Endothelial cell (in vitro differentiated cells): ENCODE measurements around the gene ZNF367. TPM values are rescaled to one million over a fixed set of nuclear protein-coding genes. Genes with fewer than 3 reads are reported as not detected.

Experiments used
- DNase-seq: peaks from one replicate; pipeline ENCODE4 v3.0.0; 2021; ENCODE audit warnings: low spot score
- H3K27ac Mint-ChIP-seq: one replicate; pipeline ENCODE4 v1.8.0; 2021; ENCODE audit warnings: mixed read lengths, inconsistent platforms; ENCODE audit not compliant: unreplicated experiment
- H3K27me3 Mint-ChIP-seq: one replicate; pipeline ENCODE4 v1.8.0; 2021; ENCODE audit warnings: mild to moderate bottlenecking, moderate library complexity, mixed read lengths, inconsistent platforms; ENCODE audit not compliant: unreplicated experiment
- H3K36me3 Mint-ChIP-seq: one replicate; pipeline ENCODE4 v1.8.0; 2021; ENCODE audit warnings: mild to moderate bottlenecking, low read depth, mixed read lengths, inconsistent platforms; ENCODE audit not compliant: unreplicated experiment
- H3K4me1 Mint-ChIP-seq: one replicate; pipeline ENCODE4 v1.8.0; 2021; ENCODE audit warnings: mild to moderate bottlenecking, mixed read lengths, inconsistent platforms; ENCODE audit not compliant: unreplicated experiment
- H3K4me3 Mint-ChIP-seq: one replicate; pipeline ENCODE4 v1.8.0; 2021; ENCODE audit warnings: mild to moderate bottlenecking, mixed read lengths, inconsistent platforms; ENCODE audit not compliant: unreplicated experiment
- H3K9me3 Mint-ChIP-seq: one replicate; pipeline ENCODE4 v1.8.0; 2021; ENCODE audit warnings: mixed read lengths, inconsistent platforms; ENCODE audit not compliant: unreplicated experiment
- CTCF ChIP-seq: fragments of 200-600 bp; sonication (generic); IDR thresholded peaks from one replicate; pipeline ENCODE4 v1.5.0; 2021; ENCODE audit warnings: antibody characterized with exemption; ENCODE audit not compliant: unreplicated experiment
- total RNA-seq: library from RNA; stranded (reverse); fragmentation: NEBNext Ultra II Directional; extraction: Animal tissue kit (Norgen Biotek cat#: 25700); gene quantifications from one replicate; pipeline ENCODE4 v1.2.1, GENCODE V29; 2021; ENCODE audit not compliant: unreplicated experiment

ZNF367 gene
- total RNA-seq, 1 donor from 2014 or later: 2.2 TPM

- Mint-ChIP-seq H3K4me1 (peaks cover 7% of the 10 kb centered on the region), H3K27ac (no peak overlapping the region), H3K9me3 (peaks cover 4% of the 10 kb centered on the region)
These were observed 17.8 kb downstream of the ZNF367 start for GRCh38 chr9:96400132-96400910.

GRCh38 chr9:96399325-96399633, 18.9 kb downstream of the ZNF367 start:
- H3K4me1 Mint-ChIP-seq: peaks cover 7% of the 10 kb centered on the region
- H3K9me3 Mint-ChIP-seq: peaks cover 4% of the 10 kb centered on the region
- H3K4me3 Mint-ChIP-seq: no peak overlapping the region
- peak overlapping the region; percentile 52 for H3K27ac Mint-ChIP-seq
- peaks cover 2% of the 10 kb centered on the region for H3K27me3 Mint-ChIP-seq
- TF ChIP-seq CTCF: no peak
- H3K36me3 Mint-ChIP-seq: peaks cover 5% of the 10 kb centered on the region
- no peak for DNase-seq

More at GRCh38 chr9:96400132-96400910, 17.8 kb downstream of the ZNF367 start:
- DNase-seq: no peak
- no peak for TF ChIP-seq CTCF
- Mint-ChIP-seq H3K4me3 (peak overlapping the region; percentile 11), H3K36me3 (peaks cover 5% of the 10 kb centered on the region), H3K27me3 (peaks cover 2% of the 10 kb centered on the region)

- H3K4me3 Mint-ChIP-seq: no peak overlapping the region
- H3K27ac Mint-ChIP-seq: peak overlapping the region; percentile 72
- TF ChIP-seq CTCF: no peak
These were observed 19.4 kb downstream of the ZNF367 start for GRCh38 chr9:96398582-96399324.

GRCh38 chr9:96395964-96396363, 22.2 kb downstream of the ZNF367 start:
- no peak for DNase-seq
- H3K4me1 Mint-ChIP-seq: peaks cover 7% of the 10 kb centered on the region
- no peak for TF ChIP-seq CTCF
- H3K27ac Mint-ChIP-seq: no peak overlapping the region
- peaks cover 4% of the 10 kb centered on the region for H3K9me3 Mint-ChIP-seq
- H3K4me3 Mint-ChIP-seq: no peak overlapping the region
- H3K27me3 Mint-ChIP-seq: peaks cover 2% of the 10 kb centered on the region
- H3K36me3 Mint-ChIP-seq: peaks cover 5% of the 10 kb centered on the region

More at GRCh38 chr9:96398582-96399324, 19.4 kb downstream of the ZNF367 start:
- Mint-ChIP-seq H3K27me3 (peaks cover 2% of the 10 kb centered on the region), H3K9me3 (peaks cover 4% of the 10 kb centered on the region), H3K36me3 (peaks cover 5% of the 10 kb centered on the region), H3K4me1 (peaks cover 7% of the 10 kb centered on the region)
- DNase-seq: no peak
